ENCODE data around the gene SLC39A6. TPM values are rescaled to one million over a fixed set of nuclear protein-coding genes. Genes with fewer than 3 reads are reported as not detected.

SLC39A6 gene
- total and polyA plus RNA-seq, 10 donors: 3.9 to 29.7 (median 22.6) TPM

DNA sequence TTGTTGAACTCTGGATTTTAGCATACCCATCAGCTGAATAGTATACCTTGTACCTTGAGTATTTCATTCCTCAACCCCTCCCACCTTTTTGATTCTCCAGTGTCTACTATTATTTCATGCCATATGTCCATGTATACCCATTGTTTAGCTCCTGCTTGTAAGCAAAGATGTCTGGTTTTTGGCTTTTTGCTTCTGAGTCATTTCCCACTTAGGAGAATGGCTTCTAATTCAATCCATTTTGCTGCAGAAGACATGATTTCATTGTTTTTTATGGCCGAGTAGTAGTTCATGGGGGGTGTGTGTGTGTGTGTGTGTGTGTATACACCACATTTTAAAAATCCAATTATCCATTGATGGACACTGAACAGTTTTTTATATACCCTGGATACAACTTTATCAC, 33.8 kb upstream of the SLC39A6 start:
- Histone ChIP-seq H3K4me3 (no peak overlapping the region), H3K9me3 (no peaks in the 10 kb centered on the region), H3K36me3 (peaks cover 7 to 100% (median 82%) of the 10 kb centered on the region in 6 donors), H3K27ac (no peak overlapping the region), H3K4me1 (peaks cover 0 to 10% (median 0%) of the 10 kb centered on the region in 6 donors), H3K27me3 (replicated peaks in 1 of 7) (no peaks in the 10 kb centered on the region)
- TF ChIP-seq POLR2A (IDR thresholded peaks at IDR 0.05) (no peak), POLR2AphosphoS5 (IDR thresholded peaks at IDR 0.05) (no peak)
- TF ChIP-seq, protein P1, sequence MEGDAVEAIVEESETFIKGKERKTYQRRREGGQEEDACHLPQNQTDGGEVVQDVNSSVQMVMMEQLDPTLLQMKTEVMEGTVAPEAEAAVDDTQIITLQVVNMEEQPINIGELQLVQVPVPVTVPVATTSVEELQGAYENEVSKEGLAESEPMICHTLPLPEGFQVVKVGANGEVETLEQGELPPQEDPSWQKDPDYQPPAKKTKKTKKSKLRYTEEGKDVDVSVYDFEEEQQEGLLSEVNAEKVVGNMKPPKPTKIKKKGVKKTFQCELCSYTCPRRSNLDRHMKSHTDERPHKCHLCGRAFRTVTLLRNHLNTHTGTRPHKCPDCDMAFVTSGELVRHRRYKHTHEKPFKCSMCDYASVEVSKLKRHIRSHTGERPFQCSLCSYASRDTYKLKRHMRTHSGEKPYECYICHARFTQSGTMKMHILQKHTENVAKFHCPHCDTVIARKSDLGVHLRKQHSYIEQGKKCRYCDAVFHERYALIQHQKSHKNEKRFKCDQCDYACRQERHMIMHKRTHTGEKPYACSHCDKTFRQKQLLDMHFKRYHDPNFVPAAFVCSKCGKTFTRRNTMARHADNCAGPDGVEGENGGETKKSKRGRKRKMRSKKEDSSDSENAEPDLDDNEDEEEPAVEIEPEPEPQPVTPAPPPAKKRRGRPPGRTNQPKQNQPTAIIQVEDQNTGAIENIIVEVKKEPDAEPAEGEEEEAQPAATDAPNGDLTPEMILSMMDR (IDR thresholded peaks at IDR 0.05 in 8 of 11, conservative IDR thresholded peaks at IDR 0.05 in 3 of 11): no peak
- 75 to 96% (median 89%) methylated on average over 1 of the region's 1 CpG for WGBS, 5 donors
- intact Hi-C loops (cut with DNase I; ENCODE audit: low total_unique reads): no loop called here
- no peak for DNase-seq

GRCh38 chr18:36160959-36161371, 31.8 kb upstream of the SLC39A6 start:
- no peak for DNase-seq
- Histone ChIP-seq H3K36me3 (peaks cover 6 to 100% (median 87%) of the 10 kb centered on the region in 6 donors), H3K4me3 (no peak overlapping the region), H3K9me3 (no peaks in the 10 kb centered on the region), H3K27me3 (replicated peaks in 1 of 7) (no peaks in the 10 kb centered on the region), H3K4me1 (peaks cover 0 to 10% (median 0%) of the 10 kb centered on the region in 6 donors), H3K27ac (no peak overlapping the region)
- intact Hi-C loops (cut with DNase I; ENCODE audit: low total_unique reads): no loop called here
- TF ChIP-seq, protein P1 (IDR thresholded peaks at IDR 0.05 in 8 of 11, conservative IDR thresholded peaks at IDR 0.05 in 3 of 11): no peak
- no peak for TF ChIP-seq POLR2AphosphoS5 (IDR thresholded peaks at IDR 0.05)
- WGBS, 5 donors: 79 to 86% (median 84%) methylated on average over 4 of the region's 4 CpGs

DNA sequence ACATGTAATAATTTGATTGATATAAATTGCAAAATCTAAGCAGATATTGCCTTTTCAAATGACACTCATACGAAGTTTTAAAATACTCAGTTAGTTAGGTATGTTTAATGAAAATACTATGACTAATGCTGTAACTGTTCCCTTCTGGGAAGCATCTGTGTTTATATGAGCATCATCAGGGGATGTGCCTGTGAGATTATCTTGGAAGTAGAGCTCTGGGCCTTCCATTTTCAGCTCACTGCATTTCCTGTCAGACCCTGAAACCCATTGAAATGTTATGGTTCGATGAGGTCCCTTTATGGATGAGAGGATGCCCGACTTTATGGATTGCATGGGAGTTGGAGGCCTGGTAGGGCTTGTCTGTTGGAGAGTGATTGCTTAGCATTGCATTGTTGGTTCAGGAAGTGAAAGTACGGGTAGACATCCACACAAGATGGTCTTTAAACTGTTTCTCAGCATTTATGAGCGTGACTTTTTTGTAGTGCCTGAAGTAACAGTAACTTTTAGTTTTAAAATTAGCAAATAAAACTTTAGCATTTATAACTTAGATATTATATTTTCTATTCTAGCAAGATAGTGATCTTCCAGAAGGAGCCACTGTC, 29.2 kb upstream of the SLC39A6 start:
- H3K9me3 ChIP-seq: no peaks in the 10 kb centered on the region
- 65 to 78% (median 76%) methylated on average over 5 of the region's 5 CpGs for WGBS, 5 donors
- no peak overlapping the region for H3K4me3 ChIP-seq
- intact Hi-C loops (cut with DNase I; ENCODE audit: low total_unique reads): no loop called here
- peaks cover 0 to 10% (median 0%) of the 10 kb centered on the region in 6 donors for H3K4me1 ChIP-seq
- TF ChIP-seq POLR2AphosphoS5 (IDR thresholded peaks at IDR 0.05): no peak
- TF ChIP-seq POLR2A (IDR thresholded peaks at IDR 0.05): no peak
- TF ChIP-seq, protein P1 (IDR thresholded peaks at IDR 0.05 in 8 of 11, conservative IDR thresholded peaks at IDR 0.05 in 3 of 11): no peak
- DNase-seq: no peak
- H3K27me3 ChIP-seq (replicated peaks in 1 of 7): no peaks in the 10 kb centered on the region
- no peak overlapping the region for H3K27ac ChIP-seq
- H3K36me3 ChIP-seq: peaks cover 6 to 100% (median 76%) of the 10 kb centered on the region in 6 donors

GRCh38 chr18:36157441-36157840, 28.3 kb upstream of the SLC39A6 start:
- no peaks in the 10 kb centered on the region for H3K27me3 ChIP-seq (replicated peaks in 1 of 7)
- H3K36me3 ChIP-seq: peaks cover 8 to 100% (median 79%) of the 10 kb centered on the region in 6 donors
- no peak overlapping the region for H3K4me3 ChIP-seq
- intact Hi-C loops (cut with DNase I; ENCODE audit: low total_unique reads): no loop called here
- no peak for TF ChIP-seq POLR2A (IDR thresholded peaks at IDR 0.05)
- TF ChIP-seq POLR2AphosphoS5 (IDR thresholded peaks at IDR 0.05): no peak
- TF ChIP-seq, protein P1 (IDR thresholded peaks at IDR 0.05 in 8 of 11, conservative IDR thresholded peaks at IDR 0.05 in 3 of 11): no peak
- H3K9me3 ChIP-seq: no peaks in the 10 kb centered on the region
- no peak overlapping the region for H3K27ac ChIP-seq
- H3K4me1 ChIP-seq: peaks cover 0 to 10% (median 0%) of the 10 kb centered on the region in 6 donors
- DNase-seq: no peak
